ENCODE measurements around the gene ABCA4. TPM values are rescaled to one million over a fixed set of nuclear protein-coding genes. Genes with fewer than 3 reads are reported as not detected.

The ABCA4 gene
- total RNA-seq, 1 experiment from 2014 or later: 0.29 TPM

DNA sequence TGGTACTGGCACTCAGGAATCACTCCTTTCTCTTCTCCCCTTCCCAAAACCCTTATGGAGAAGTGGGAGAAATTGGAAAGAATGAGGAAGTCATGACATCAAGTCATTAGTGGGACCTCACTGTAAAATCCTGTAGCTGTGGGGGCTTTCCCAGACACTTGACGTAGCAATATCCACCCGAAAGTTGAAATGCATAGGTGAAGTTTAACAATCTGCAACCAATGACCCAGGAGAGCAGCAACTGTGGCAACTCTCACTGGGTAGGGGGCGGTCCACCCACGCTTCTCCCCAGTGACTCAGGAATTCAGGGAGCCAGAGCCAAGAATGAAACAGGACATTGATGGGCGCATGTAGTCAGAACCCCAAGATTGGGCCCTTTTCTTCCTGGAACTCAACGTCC is 27.0 kb downstream of the ABCA4 start:
- no peak overlapping the region for H3K4me3 ChIP-seq (ENCODE audit: low read length)
- CTCF ChIA-PET: no interaction called here

GRCh38 chr1:94093396-94093795 is 27.6 kb downstream of the ABCA4 start:
- DNase-seq: no peak

More for the DNA sequence above, 27.0 kb downstream of the ABCA4 start:
- Histone ChIP-seq H3K9me2 (replicated peaks; ENCODE audit: low read length) (no peaks in the 10 kb centered on the region), H3K9ac (ENCODE audit: low read length) (no peak overlapping the region), H3K27ac (ENCODE audit: low read length) (no peak overlapping the region), H3F3A (ENCODE audit: low read length, unreplicated experiment) (no peaks in the 10 kb centered on the region), H3K27me3 (ENCODE audit: low read length) (no peaks in the 10 kb centered on the region), H3K4me2 (ENCODE audit: low read length) (no peak overlapping the region), H3K4me1 (ENCODE audit: insufficient read depth, low read length) (no peaks in the 10 kb centered on the region), H2AFZ (ENCODE audit: low read length) (no peak overlapping the region), H3K79me2 (ENCODE audit: low read length) (no peaks in the 10 kb centered on the region), H3K9me3 (ENCODE audit: low read length) (no peaks in the 10 kb centered on the region), H3K36me3 (ENCODE audit: low read depth, low read length) (no peaks in the 10 kb centered on the region), H4K20me1 (ENCODE audit: low read length) (no peaks in the 10 kb centered on the region)
- no TSS peak for BruUV-seq (replicated peaks)
- TF ChIP-seq EZH2phosphoT487 (IDR thresholded peaks at IDR 0.05; ENCODE audit: borderline replicate concordance, low read length) (no peak), EZH2 (IDR thresholded peaks at IDR 0.05; ENCODE audit: low read length, unreplicated experiment) (no peak)
- TF ChIP-seq, protein P1, sequence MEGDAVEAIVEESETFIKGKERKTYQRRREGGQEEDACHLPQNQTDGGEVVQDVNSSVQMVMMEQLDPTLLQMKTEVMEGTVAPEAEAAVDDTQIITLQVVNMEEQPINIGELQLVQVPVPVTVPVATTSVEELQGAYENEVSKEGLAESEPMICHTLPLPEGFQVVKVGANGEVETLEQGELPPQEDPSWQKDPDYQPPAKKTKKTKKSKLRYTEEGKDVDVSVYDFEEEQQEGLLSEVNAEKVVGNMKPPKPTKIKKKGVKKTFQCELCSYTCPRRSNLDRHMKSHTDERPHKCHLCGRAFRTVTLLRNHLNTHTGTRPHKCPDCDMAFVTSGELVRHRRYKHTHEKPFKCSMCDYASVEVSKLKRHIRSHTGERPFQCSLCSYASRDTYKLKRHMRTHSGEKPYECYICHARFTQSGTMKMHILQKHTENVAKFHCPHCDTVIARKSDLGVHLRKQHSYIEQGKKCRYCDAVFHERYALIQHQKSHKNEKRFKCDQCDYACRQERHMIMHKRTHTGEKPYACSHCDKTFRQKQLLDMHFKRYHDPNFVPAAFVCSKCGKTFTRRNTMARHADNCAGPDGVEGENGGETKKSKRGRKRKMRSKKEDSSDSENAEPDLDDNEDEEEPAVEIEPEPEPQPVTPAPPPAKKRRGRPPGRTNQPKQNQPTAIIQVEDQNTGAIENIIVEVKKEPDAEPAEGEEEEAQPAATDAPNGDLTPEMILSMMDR (conservative IDR thresholded peaks at IDR 0.05; ENCODE audit: low read depth, low read length): no peak
- no peak for DNase-seq
- intact Hi-C loops (cut with micrococcal nuclease): no loop called here
- ATAC-seq: no peak
- POLR2A ChIA-PET (ENCODE audit: unreplicated experiment): no interaction called here

GRCh38 chr1:94092210-94092613 is 28.7 kb downstream of the ABCA4 start:
- intact Hi-C loops (cut with micrococcal nuclease): no loop called here
- Histone ChIP-seq H4K20me1 (ENCODE audit: low read length) (no peaks in the 10 kb centered on the region), H3K9me2 (replicated peaks; ENCODE audit: low read length) (no peaks in the 10 kb centered on the region), H3K9ac (ENCODE audit: low read length) (no peak overlapping the region), H3K4me2 (ENCODE audit: low read length) (no peak overlapping the region), H3K4me1 (ENCODE audit: insufficient read depth, low read length) (no peaks in the 10 kb centered on the region), H2AFZ (ENCODE audit: low read length) (no peak overlapping the region), H3K79me2 (ENCODE audit: low read length) (no peaks in the 10 kb centered on the region), H3K27me3 (ENCODE audit: low read length) (no peaks in the 10 kb centered on the region), H3F3A (ENCODE audit: low read length, unreplicated experiment) (no peaks in the 10 kb centered on the region), H3K27ac (ENCODE audit: low read length) (no peak overlapping the region), H3K36me3 (ENCODE audit: low read depth, low read length) (no peaks in the 10 kb centered on the region), H3K9me3 (ENCODE audit: low read length) (no peaks in the 10 kb centered on the region), H3K4me3 (ENCODE audit: low read length) (no peak overlapping the region)
- TF ChIP-seq, protein P1 (conservative IDR thresholded peaks at IDR 0.05; ENCODE audit: low read depth, low read length): no peak
- no peak for TF ChIP-seq EZH2phosphoT487 (IDR thresholded peaks at IDR 0.05; ENCODE audit: borderline replicate concordance, low read length)
- TF ChIP-seq EZH2 (IDR thresholded peaks at IDR 0.05; ENCODE audit: low read length, unreplicated experiment): no peak
- ChIA-PET CTCF (no interaction called here), POLR2A (ENCODE audit: unreplicated experiment) (no interaction called here)
- BruUV-seq (replicated peaks): no TSS peak
- no peak for ATAC-seq
- no peak for DNase-seq

More at GRCh38 chr1:94093396-94093795, 27.6 kb downstream of the ABCA4 start:
- no peaks in the 10 kb centered on the region for H4K20me1 ChIP-seq (ENCODE audit: low read length)
- no peaks in the 10 kb centered on the region for H3K79me2 ChIP-seq (ENCODE audit: low read length)
- H3K27ac ChIP-seq (ENCODE audit: low read length): no peak overlapping the region
- H3F3A ChIP-seq (ENCODE audit: low read length, unreplicated experiment): no peaks in the 10 kb centered on the region
- no peaks in the 10 kb centered on the region for H3K4me1 ChIP-seq (ENCODE audit: insufficient read depth, low read length)
- ATAC-seq: no peak
- H3K4me3 ChIP-seq (ENCODE audit: low read length): no peak overlapping the region
- no peaks in the 10 kb centered on the region for H3K9me2 ChIP-seq (replicated peaks; ENCODE audit: low read length)
- TF ChIP-seq, protein P1 (conservative IDR thresholded peaks at IDR 0.05; ENCODE audit: low read depth, low read length): no peak
- TF ChIP-seq EZH2 (IDR thresholded peaks at IDR 0.05; ENCODE audit: low read length, unreplicated experiment) (no peak), EZH2phosphoT487 (IDR thresholded peaks at IDR 0.05; ENCODE audit: borderline replicate concordance, low read length) (no peak)
- no peaks in the 10 kb centered on the region for H3K36me3 ChIP-seq (ENCODE audit: low read depth, low read length)
- ChIA-PET CTCF (no interaction called here), POLR2A (ENCODE audit: unreplicated experiment) (no interaction called here)
- H3K4me2 ChIP-seq (ENCODE audit: low read length): no peak overlapping the region
- no peak overlapping the region for H3K9ac ChIP-seq (ENCODE audit: low read length)
- H2AFZ ChIP-seq (ENCODE audit: low read length): no peak overlapping the region
- BruUV-seq (replicated peaks): no TSS peak
- H3K9me3 ChIP-seq (ENCODE audit: low read length): no peaks in the 10 kb centered on the region
- H3K27me3 ChIP-seq (ENCODE audit: low read length): no peaks in the 10 kb centered on the region
- intact Hi-C loops (cut with micrococcal nuclease): no loop called here
